ENCODE measurements around the gene UBE2N. TPM values are rescaled to one million over a fixed set of nuclear protein-coding genes. Genes with fewer than 3 reads are reported as not detected.

Gene UBE2N
- total RNA-seq, 1 donor from 2014 or later: 70.0 TPM

GRCh38 chr12:93356214-93356613 lies 85.5 kb downstream of the UBE2N start:
- H3K27ac Mint-ChIP-seq (ENCODE audit: unreplicated experiment): no peak overlapping the region
- H3K36me3 Mint-ChIP-seq (ENCODE audit: low read depth): no peaks in the 10 kb centered on the region
- H3K9me3 Mint-ChIP-seq (ENCODE audit: low read depth): no peaks in the 10 kb centered on the region
- no peaks in the 10 kb centered on the region for H3K27me3 Mint-ChIP-seq (ENCODE audit: low read depth)
- no peak for DNase-seq (ENCODE audit: low spot score)
- peaks cover 25% of the 10 kb centered on the region for H3K4me1 Mint-ChIP-seq (ENCODE audit: low read depth)
- H3K4me3 Mint-ChIP-seq (ENCODE audit: unreplicated experiment): no peak overlapping the region
- TF ChIP-seq CTCF (IDR thresholded peaks at IDR 0.05): no peak

Other genes starting within 250 kb of the UBE2N start
- 48.3 to 69.0 TPM (median 67.1 TPM) in 3 replicates for gene NUDT4, start 64.0 kb downstream of the UBE2N start, total RNA-seq
- gene MRPL42, start 25.6 kb upstream of the UBE2N start, total RNA-seq: 41.4 to 44.4 TPM (median 42.0 TPM) in 3 replicates
- gene SOCS2, start 130.7 kb upstream of the UBE2N start, total RNA-seq: 2.9 to 8.8 TPM (median 4.9 TPM) in 3 replicates
- gene CRADD, start 235.4 kb upstream of the UBE2N start, total RNA-seq: 9.1 to 12.6 TPM (median 9.8 TPM) in 3 replicates